ENCODE results near the gene AGPAT2.
"Not testable (repeated sequence)": the region's sequence is repeated elsewhere in the genome, so short reads cannot be mapped to it uniquely, and the experiment has no call there.

Gene AGPAT2

DNA sequence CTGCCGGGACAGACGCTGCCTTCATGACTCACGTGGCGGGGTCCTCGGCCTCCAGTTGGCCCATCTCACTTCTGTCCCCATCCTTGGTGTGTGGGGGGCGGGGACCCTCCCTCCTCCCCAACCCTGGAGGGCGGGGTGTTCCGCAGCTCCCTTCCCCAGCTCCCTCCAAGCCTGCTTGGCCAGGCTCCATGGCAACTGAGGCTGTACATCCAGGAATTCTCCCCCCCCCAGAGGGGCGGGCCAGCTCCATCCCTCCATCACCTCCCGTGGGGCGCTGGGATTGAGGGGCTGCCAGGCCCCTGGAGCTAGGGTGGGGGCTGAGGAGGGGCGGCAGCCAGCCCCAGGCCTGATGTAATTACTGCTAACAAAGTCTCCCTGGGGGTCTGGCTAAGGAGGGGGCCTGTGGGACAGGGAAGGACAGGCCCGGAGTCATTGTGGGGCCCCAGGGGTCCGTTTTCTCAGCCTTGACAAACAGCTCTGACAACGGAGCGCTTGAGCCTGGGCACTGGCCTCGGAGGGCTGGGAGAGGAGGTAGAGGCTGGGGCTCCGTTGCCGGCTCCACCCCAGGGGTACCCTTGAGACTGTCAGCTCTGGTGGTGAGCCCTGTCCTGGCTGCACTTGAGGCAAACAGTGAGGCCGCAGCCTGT, 33.1 kb upstream of the AGPAT2 start:
- no peak for DNase-seq

DNA sequence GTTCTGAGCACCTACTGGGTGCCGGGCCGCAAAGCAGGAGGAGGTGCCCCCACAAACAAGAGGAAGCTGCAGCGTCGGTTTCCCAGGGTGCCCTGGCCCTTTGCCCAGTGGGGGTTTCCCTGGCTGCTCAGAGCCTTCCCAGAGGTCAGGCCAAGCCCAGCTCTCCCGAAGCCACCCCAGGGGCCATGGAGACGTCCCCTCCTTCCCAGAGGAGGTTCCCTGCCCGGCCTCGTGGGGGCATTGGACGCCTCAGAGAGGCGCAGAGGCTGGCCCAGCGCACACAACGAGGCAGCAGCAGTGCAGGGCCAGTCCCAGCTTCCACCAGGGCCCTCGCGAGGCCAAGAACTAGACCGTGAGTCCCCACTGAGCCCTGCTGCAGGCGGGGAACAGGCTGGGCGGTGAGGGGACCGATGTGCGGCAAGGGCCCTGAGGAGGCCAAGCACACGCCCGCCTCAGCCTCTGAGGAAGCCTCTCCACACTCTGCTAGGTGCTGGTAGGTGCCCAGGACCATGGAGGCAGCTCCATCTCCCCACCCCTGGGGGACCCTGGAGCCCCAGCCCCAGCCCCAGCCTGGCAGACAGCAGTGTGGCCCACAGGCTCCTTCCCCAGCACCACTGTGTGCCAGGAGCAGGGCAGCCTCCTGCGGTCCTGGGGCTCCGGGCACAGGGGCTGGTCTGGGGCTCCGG, 32.1 kb upstream of the AGPAT2 start:
- no peak for DNase-seq

DNA sequence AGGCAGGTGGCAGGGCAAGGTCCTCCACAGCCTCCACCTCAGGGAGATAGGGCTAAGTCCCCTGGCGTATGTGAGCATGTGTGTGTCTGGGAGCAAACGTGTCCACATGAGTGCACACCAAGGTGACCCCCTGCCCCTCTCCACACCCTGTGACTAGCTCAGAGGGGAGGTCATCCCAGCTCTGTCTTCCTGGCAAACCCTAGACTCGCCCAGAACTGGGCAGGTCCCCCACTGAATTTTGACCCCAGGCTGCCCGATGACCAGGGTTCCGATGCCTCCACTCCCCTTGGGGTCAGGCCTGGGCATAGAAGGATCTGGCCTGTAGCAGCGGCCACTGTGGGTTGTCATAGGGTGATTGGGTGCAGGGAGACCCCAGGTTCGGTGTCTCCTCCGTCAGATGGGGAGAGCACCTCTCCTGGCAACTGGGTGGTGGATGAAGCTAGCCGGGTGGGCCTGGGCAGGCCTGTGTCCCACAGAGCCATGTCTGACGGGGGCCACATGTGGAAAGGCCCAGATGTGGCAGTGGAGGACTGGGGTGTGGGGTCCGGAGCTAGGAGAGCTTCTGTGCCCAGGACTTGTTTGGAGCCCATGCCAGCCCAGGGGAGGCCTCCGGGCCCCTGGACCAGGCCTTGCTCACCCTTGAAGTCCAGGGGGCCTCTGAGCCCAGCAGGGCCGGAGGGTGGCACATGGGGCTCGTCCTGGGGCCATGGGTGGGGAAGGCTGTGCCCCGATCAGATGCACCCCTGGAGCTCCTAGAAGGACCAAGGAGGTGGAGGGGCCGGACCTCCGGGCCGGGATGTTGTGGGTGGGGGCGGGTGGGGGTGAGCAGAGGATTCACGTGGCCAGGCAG, 31.3 kb upstream of the AGPAT2 start:
- no peak for DNase-seq

DNA sequence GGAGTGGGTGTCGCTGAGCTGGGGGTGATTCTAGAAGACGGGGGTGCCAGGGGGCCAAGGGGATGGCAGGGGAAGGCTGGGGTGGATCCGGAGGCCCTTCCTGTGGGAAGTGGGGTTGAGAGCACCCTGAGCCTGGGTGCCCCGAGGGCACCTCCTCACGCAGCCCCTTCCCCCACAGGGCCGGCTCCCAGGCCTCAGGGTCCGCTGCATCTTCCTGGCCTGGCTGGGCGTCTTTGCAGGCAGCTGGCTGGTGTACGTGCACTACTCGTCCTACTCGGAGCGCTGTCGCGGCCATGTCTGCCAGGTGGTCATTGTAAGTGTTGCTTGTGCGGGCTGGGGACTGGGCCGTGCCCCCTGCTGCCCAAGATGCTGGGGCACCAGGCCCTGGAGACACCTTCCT, 30.1 kb upstream of the AGPAT2 start:
- no peak for DNase-seq

- no peak for DNase-seq
Measured at GRCh38 chr9:136714893-136715274, 27.6 kb upstream of the AGPAT2 start.

DNA sequence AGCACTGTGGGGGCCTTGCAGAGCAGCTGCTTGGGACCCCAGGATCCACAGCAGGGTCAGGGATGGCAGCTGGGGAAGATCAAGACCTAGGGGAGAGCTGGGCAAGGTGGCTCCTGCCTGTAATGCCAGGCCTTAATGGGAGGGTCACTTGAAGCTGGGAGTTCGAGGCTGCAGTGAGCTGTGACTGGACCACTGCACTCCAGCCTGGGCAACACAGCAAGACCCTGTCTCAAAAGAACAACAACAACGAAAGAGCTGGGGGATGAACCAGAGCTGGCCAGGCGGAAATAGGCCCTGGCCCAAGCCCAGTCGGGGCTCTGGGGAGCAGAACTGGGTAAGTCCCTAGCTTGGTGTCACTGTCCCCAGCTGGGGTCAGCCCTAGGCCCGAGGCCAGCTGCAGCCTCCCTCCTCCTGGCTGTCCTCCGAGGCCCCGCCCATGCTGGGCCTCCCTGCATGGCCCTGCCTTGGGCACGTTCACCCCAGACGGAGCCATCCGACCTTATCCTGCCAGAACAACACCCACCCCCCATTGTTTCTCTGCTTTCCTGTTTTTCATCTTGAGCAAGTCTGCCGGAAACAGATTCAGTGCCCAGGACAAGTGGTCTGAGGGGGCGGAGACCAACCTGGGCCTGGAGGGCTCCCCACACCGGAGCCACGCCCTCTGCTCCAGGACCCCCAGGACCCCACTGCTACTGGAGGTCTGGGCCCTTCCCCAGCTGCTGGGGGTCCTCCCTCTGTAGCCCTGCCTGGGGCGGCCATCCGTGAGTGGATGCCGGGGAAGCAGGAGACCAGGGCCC, 27.0 kb upstream of the AGPAT2 start:
- no peak for DNase-seq

DNA sequence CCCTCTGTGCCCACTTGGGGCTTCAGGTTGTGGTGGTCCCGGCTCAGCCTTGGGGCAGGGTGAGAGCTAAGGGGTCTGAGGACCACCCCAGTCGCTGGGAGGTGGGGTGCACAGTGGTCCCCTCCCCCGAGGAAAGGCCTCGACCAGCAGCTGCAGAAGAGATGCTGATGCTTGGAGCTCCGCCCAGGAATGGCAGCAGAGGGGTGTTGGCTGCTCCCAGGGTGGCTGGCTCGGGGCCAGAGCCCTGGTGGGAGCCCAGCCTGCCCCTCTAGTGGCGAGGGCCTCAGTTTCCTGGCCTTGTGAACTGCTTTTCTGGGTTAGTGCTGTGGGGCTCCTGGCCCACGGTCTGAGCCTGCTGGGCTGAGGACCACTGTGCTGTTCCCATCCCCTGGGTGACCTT, 26.3 kb upstream of the AGPAT2 start:
- no peak for DNase-seq

DNA sequence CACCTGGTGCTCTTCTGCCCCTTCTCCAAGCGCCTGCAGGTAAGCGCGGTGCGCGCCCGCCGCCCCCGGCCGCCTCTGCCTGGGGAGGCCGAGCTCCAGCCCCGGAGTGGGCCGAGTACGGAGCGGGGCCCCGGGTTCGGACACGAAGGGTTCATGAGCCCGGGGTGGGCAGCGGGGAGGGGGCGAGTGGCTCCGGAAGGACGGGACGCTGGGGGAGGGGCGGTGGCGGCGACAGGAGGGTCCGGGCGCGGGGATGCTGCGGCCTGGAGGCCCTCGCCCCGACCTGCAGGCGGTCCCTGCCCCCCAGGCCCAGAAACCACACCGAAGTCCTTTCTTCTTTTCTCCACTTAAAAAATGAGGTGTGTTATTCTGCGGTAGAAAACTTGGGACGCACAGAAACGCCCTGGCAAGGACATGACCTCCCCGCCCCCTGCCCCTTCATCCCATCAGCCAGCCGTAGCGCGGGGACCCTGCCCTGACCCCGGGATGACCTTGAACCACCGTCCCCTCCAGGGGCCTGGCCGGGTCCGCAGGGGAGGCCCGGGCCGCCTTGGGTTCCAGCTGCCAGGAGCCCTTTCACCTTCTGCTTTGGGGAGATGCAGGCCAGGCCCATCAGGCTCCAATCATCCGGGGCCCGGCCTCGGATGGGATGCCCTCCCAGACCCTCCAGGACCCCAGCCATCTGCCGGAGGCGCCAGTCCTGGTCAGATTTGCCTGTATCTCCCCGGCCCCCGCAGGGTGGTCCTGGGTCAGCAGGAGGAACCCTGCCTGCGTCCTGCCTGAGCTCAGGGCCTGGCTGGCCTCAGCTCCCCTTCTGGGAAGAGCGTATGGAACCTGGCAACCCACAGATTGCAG, 25.7 kb upstream of the AGPAT2 start:
- no peak for DNase-seq

GRCh38 chr9:136711751-136712689, 24.8 kb upstream of the AGPAT2 start, which contains the start of gene DIPK1B:
DIPK1B (plus strand) TSS chr9:136712572; CDS start chr9:136712666, 94 bp downstream.
- DNase-seq: no peak

DNA sequence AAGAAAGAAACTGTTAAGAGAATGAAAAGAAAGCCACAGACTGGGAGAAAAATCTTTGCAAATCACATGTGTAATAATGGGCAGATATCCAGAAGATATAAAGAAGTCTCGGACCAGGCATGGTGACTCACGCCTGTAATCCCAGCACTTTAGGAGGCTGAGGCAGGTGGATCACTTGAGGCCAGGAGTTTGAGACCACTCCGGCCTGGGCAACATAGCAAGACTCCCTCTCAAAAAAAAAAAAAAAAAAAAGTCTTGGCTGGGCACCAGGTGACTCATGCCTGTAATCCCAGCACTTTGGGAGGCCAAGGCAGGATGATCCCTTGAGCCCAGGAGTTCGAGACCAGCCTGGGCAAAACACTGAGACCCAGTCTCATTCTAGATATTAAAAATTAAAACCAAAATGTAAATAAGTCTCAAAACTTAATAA, 24.0 kb upstream of the AGPAT2 start:
- DNase-seq: not testable (repeated sequence)

- no peak for DNase-seq
Measured at GRCh38 chr9:136710543-136710942, 23.3 kb upstream of the AGPAT2 start.

DNA sequence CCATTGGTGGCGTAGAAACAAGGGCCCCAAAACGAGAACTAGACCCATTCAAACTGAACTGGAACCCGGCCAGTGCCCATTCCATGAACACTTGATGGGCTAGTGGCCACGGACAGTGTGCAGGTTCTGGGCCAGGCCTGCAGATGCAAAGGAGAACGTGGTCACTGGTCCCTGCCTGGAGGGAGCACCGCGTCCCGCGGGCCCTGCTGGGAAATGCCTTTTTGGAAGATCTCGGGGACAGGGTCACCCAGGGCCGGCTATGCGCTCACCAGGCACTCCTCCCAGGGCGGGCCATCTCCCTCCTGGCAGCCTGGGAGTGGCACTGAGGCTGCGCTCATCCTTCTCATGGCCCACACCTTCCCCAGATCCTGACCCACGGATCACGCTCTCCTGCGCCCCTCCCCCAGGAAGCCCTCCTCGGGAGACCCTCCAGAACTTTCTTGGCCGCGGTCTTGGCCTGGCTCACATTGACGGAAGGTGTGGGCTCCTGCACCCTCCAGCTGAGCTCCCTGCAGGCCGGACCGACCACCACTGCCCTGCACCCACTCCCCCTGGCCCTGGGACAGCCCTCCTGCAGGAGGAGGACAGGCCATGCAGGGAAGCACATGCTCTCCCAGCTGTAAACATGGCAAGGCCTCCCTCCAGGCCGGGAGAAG, 22.3 kb upstream of the AGPAT2 start:
- DNase-seq: no peak

GRCh38 chr9:136707849-136708517, 20.7 kb upstream of the AGPAT2 start:
- no peak for DNase-seq

- no peak for DNase-seq
Measured at GRCh38 chr9:136707011-136707410, 19.8 kb upstream of the AGPAT2 start.

GRCh38 chr9:136705564-136705963, 18.3 kb upstream of the AGPAT2 start:
- DNase-seq: no peak

DNA sequence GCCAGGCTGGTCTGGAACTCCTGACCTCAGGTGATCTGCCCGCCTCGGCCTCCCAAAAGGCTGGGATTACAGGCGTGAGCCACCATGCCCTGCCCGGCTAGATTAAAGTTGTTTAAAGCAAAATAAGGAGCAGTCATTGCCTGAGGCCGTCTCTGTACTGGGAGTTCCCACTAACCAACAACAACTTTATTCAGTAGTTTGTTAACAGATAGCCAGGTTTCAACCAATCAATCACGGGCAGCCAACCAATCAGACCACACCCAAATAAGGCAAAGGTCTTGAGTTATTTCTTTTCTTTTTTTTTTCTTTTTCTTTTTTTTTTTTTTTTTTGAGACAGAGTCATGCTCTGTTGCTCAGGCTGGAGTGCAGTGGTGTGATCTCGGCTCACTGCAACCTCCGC, 17.5 kb upstream of the AGPAT2 start:
- not testable (repeated sequence) for DNase-seq

DNA sequence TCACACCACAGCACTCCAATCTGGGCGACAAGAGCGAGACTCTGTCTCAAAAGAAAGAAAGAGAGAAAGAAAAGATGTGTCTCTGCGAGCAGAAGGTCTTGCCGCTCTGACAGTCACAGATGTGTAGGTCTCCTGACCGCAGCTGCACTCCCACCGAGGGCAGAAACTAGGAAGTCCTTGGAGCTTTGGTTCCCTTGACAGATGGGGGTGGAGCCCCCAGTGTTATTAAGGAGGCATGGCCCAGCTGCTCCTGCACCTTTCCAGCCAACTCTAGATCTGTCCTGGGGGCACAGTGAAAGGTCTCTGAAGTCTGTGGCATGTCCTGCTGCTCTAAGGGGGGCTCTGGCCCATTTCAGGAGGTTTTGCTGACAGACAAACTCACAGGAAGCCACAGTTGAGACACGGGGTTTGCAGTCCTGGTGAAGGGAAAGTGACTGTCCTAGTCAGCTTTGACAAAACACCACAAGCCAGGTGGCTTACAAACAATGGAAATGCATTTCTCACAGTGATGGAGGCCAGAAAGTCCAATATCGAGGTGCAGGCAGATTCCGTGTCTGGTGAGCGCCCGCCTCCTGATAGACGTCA, 16.1 kb upstream of the AGPAT2 start:
- DNase-seq: no peak

DNA sequence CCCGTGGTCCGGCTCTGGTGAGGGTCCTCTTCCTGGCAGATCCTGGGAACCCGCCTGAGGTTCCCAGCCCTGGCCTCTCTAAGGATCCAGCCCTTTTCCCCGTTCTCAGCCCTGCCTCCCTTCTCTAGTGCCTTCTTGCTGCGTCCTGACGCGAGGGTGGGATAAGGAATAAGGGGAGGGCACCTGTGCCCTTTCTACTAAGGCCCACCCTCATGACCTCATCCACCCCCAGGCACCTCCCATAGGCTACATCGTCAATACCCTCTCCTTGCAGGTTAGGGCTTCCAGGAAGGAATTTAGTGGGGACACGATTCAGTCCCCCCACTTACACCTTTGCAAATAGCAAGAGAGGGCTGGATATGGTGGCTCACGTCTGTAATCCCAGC, 14.4 kb upstream of the AGPAT2 start:
- DNase-seq: no peak

DNA sequence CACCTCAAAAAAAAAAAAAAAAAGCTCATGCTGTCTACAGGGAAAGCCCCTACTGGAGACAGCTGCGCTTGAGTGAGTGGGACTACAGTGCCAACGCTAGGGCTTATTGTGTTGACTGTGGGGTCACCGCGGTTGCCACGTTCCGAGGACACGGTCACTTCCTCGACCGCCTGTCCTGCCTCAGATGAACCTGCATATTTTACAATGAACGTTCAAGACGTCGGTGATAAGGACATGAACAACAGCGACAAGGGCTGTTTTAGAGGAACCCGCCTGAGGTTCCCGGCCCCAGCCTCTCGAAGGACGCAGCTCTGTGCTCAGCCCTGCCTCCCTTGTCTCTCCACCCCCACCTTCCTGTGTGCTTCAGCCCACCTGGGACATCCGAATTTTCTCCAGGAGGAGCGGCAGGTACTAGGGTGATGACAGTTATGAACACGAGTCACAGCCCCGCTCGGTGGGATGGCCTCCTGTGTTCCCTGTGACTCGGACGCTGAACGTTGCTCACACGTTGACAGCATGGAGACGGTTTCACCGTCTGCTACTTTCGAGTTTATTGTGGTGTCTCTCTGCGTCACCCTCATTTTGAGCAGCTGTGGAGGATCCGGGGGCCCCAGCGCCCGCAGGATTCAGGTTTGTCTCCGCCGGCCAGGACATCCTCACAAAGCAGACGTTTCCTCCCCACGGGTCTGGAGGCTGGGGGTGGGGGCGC, 13.9 kb upstream of the AGPAT2 start:
- DNase-seq: no peak

Data from NCI-H187 (cell line).